A673 (cell line): Measurements from ENCODE around the gene TMEM233.

ENCODE experiments used
- CTCF ChIP-seq: fragments of 300-800, 200-600 bp; sonication (generic); conservative IDR thresholded peaks from 2 replicates; pipeline ENCODE4 v1.5.1; 2017; ENCODE audit warnings: low read depth, mild to moderate bottlenecking, antibody characterized with exemption, low read length, moderate library complexity, mixed read lengths
- EZH2 ChIP-seq: fragments of 200-600 bp; sonication (generic); IDR thresholded peaks from 2 replicates; pipeline ENCODE4 v1.6.1; 2017; ENCODE audit warnings: borderline replicate concordance, low read depth, mild to moderate bottlenecking, mixed read lengths, antibody characterized with exemption, low read length; ENCODE audit not compliant: poor library complexity, severe bottlenecking

GRCh38 chr12:119679081-119679480, 85.5 kb downstream of the TMEM233 start:
- TF ChIP-seq CTCF = no peak
- TF ChIP-seq EZH2 = no peak
